Medulla oblongata (tissue), 1 donor: ENCODE measurements around the gene ALDH18A1.

Source experiments
- DNase-seq: peaks from one replicate; pipeline ENCODE4 v3.0.0-alpha.2; 2015; ENCODE audit errors: extremely low spot score

ALDH18A1 gene

GRCh38 chr10:95579835-95580535, 76.5 kb downstream of the ALDH18A1 start:
- peak; percentile 47 for DNase-seq

GRCh38 chr10:95579292-95579691, 77.2 kb downstream of the ALDH18A1 start:
- DNase-seq = no peak

- DNase-seq = no peak
Observed at GRCh38 chr10:95578619-95579018, 77.9 kb downstream of the ALDH18A1 start.

- DNase-seq = no peak
Observed at GRCh38 chr10:95574649-95575365, 81.7 kb downstream of the ALDH18A1 start.

GRCh38 chr10:95573964-95574604, 82.4 kb downstream of the ALDH18A1 start:
- DNase-seq = no peak

- no peak for DNase-seq
Observed at GRCh38 chr10:95573527-95573926, 83.0 kb downstream of the ALDH18A1 start.

- no peak for DNase-seq
Observed at GRCh38 chr10:95572131-95572820, 84.2 kb downstream of the ALDH18A1 start.

GRCh38 chr10:95571390-95571789, 85.1 kb downstream of the ALDH18A1 start:
- no peak for DNase-seq

- DNase-seq = no peak
Observed at GRCh38 chr10:95569368-95569767, 87.1 kb downstream of the ALDH18A1 start.

GRCh38 chr10:95567903-95568630, 88.4 kb downstream of the ALDH18A1 start:
- no peak for DNase-seq

GRCh38 chr10:95566136-95566535, 90.4 kb downstream of the ALDH18A1 start:
- DNase-seq = no peak

GRCh38 chr10:95565336-95565735, 91.2 kb downstream of the ALDH18A1 start:
- no peak for DNase-seq

- no peak for DNase-seq
Observed at GRCh38 chr10:95564291-95564690, 92.2 kb downstream of the ALDH18A1 start.

- no peak for DNase-seq
Observed at GRCh38 chr10:95562341-95562965, 94.1 kb downstream of the ALDH18A1 start.

GRCh38 chr10:95561864-95562177, 94.7 kb downstream of the ALDH18A1 start:
- no peak for DNase-seq

- peak; percentile 98 for DNase-seq
Observed at GRCh38 chr10:95561177-95561863, 95.2 kb downstream of the ALDH18A1 start, which contains the start of gene SORBS1. SORBS1 (minus strand) TSS chr10:95561371; CDS start chr10:95441135, 120,236 bp downstream.

- no peak for DNase-seq
Observed at GRCh38 chr10:95560278-95561176, 96.0 kb downstream of the ALDH18A1 start.

- no peak for DNase-seq
Observed at GRCh38 chr10:95559896-95560277, 96.6 kb downstream of the ALDH18A1 start.

- DNase-seq = peak; percentile 61
Observed at GRCh38 chr10:95559471-95559870, 97.0 kb downstream of the ALDH18A1 start.
